ENCODE results near the gene HERC2.
"Not testable (repeated sequence)": the region's sequence is repeated elsewhere in the genome, so short reads cannot be mapped to it uniquely, and the experiment has no call there.

HERC2 gene

DNA sequence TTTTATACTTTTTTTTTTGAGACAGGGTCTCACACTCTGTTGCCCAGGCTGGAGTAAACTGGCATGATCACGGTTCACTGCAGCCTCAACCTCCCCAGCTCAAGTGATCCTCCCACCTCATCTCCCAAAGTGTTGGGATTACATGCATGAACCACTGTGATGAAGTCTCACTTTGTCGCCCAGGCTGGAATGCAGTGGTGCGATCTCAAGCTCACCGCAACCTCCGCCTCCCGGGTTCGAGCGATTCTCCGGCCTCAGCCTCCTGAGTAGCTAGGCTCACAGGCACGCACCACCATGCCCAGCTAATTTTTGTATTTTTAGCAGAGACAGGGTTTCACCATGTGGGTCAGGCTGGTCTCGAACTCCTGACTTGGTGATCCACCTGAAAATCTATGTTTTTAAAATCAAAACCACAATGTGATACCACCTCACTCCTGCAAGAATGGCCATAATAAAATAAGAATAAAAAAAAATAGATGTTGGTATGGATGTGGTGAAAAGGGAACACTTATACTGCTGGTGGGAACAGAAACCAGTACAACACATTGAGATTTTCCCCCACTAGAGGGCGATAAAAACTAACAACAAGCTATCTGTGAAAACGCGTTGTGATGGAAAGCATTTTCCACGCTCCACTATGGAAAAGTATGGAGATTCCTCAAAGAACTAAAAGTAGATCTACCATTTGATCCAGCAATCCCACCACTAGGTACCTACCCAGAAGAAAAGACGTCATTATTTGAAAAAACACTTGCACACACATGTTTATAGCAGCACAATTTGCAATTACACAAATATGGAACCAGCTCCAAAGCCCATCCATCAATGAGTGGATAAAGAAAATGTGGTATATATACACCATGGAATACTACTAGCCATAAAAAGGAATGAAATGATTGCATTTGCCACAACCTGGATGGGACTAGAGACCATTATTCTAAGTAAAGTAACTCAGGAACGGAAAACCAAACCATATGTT lies 196.0 kb downstream of the HERC2 start:
- peak; percentile 70 for TF ChIP-seq CTCF (conservative IDR thresholded peaks at IDR 0.05; ENCODE audit: low read length)
- DNase-seq (ENCODE audit: low read depth) = peak; percentile 57

GRCh38 chr15:28124841-28125240 lies 197.1 kb downstream of the HERC2 start:
- no peak overlapping the region for H3K4me3 ChIP-seq (ENCODE audit: low read length)
- DNase-seq (ENCODE audit: low read depth) = no peak
- no peak for TF ChIP-seq CTCF (conservative IDR thresholded peaks at IDR 0.05; ENCODE audit: low read length)

More for the DNA sequence above, 196.0 kb downstream of the HERC2 start:
- H3K4me3 ChIP-seq (ENCODE audit: low read length) = no peak overlapping the region

- peak; percentile 68 for DNase-seq (ENCODE audit: low read depth)
- peak; percentile 75 for TF ChIP-seq CTCF (conservative IDR thresholded peaks at IDR 0.05; ENCODE audit: low read length)
- no peak overlapping the region for H3K4me3 ChIP-seq (ENCODE audit: low read length)
Observed at GRCh38 chr15:28123408-28124023, 198.5 kb downstream of the HERC2 start.

- DNase-seq (ENCODE audit: low read depth) = no peak
- no peak for TF ChIP-seq CTCF (conservative IDR thresholded peaks at IDR 0.05; ENCODE audit: low read length)
Observed at GRCh38 chr15:28122038-28122949, 199.7 kb downstream of the HERC2 start.

DNA sequence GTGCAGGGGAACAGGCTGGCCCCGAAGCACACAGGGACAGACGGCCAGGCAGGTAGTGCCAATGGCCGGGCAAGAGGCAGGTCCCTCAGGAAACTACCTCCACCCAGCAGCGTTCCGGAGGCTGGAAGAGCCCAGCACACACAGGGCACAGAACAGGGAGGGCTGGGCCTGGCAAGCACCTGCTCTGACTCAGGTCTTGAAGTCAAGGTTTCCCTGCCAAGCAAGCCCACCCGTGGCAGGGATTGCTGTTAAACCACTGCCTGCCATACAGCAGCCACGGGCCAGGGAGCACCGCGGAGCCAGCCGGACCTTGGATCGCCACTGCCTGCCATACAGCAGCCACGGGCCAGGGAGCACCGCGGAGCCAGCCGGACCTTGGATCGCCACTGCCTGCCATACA lies 200.4 kb downstream of the HERC2 start:
- not testable (repeated sequence) for DNase-seq (ENCODE audit: low read depth)

More at GRCh38 chr15:28122038-28122949, 199.7 kb downstream of the HERC2 start:
- H3K4me3 ChIP-seq (ENCODE audit: low read length) = no peak overlapping the region

DNA sequence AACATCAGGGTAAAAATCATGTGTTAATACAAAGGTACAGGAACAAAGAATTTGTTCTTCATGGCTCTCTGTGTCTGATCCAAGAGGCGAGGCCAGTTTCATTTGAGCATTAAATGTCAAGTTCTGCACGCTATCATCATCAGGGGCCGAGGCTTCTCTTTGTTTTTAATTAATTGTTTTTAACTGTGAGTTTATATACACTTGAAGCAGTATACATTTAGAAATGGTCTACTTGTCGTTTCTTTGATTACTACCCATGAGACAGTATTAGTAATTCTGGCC lies 201.7 kb downstream of the HERC2 start:
- no peak overlapping the region for H3K4me3 ChIP-seq (ENCODE audit: low read length)
- DNase-seq (ENCODE audit: low read depth) = no peak
- TF ChIP-seq CTCF (conservative IDR thresholded peaks at IDR 0.05; ENCODE audit: low read length) = no peak

More for the DNA sequence above, 200.4 kb downstream of the HERC2 start:
- not testable (repeated sequence) for H3K4me3 ChIP-seq (ENCODE audit: low read length)

DNA sequence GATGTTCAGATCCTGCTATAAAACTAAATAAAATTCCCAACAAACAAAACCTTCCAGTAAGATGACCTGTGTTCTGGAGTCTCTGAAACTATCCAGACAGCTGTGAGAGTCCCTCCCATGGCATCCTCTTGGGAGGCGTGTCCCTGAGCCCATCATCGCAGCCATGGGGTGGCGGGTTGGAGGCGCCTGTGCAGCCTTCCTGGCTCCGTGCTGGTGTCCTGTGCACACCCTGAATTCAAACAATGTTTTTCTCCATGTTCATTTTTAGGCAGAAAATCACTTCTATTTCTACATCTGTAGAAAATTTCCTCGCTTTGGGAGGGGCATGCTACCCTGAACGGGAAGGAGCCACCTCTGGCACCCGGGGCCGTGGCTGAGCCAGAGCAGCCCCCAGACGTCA lies 203.4 kb downstream of the HERC2 start:
- no peak for TF ChIP-seq CTCF (conservative IDR thresholded peaks at IDR 0.05; ENCODE audit: low read length)
- no peak overlapping the region for H3K4me3 ChIP-seq (ENCODE audit: low read length)
- DNase-seq (ENCODE audit: low read depth) = no peak

All from AG10803 (cell line).